ENCODE measurements around the gene RAMACL.

Gene RAMACL

GRCh38 chr6:166618866-166619761 lies 32.6 kb upstream of the RAMACL start:
- DNase-seq (ENCODE audit: low read depth, low spot score), result no peak

GRCh38 chr6:166618251-166618650 lies 31.8 kb upstream of the RAMACL start:
- no peak for DNase-seq (ENCODE audit: low read depth, low spot score)
- H3K4me3 ChIP-seq (ENCODE audit: low read length), result no peak overlapping the region

More at GRCh38 chr6:166618866-166619761, 32.6 kb upstream of the RAMACL start:
- no peak overlapping the region for H3K4me3 ChIP-seq (ENCODE audit: low read length)

- no peak for DNase-seq (ENCODE audit: low read depth, low spot score)
- H3K4me3 ChIP-seq (ENCODE audit: low read length), result no peak overlapping the region
Observed at GRCh38 chr6:166617359-166617758, 30.9 kb upstream of the RAMACL start.

- DNase-seq (ENCODE audit: low read depth, low spot score), result no peak
- H3K4me3 ChIP-seq (ENCODE audit: low read length), result no peak overlapping the region
Observed at GRCh38 chr6:166616261-166617238, 30.1 kb upstream of the RAMACL start.

- DNase-seq (ENCODE audit: low read depth, low spot score), result no peak
- no peak overlapping the region for H3K4me3 ChIP-seq (ENCODE audit: low read length)
Observed at GRCh38 chr6:166615059-166615770, 28.7 kb upstream of the RAMACL start.

- no peak for DNase-seq (ENCODE audit: low read depth, low spot score)
- no peak overlapping the region for H3K4me3 ChIP-seq (ENCODE audit: low read length)
Observed at GRCh38 chr6:166614589-166614988, 28.1 kb upstream of the RAMACL start.

DNA sequence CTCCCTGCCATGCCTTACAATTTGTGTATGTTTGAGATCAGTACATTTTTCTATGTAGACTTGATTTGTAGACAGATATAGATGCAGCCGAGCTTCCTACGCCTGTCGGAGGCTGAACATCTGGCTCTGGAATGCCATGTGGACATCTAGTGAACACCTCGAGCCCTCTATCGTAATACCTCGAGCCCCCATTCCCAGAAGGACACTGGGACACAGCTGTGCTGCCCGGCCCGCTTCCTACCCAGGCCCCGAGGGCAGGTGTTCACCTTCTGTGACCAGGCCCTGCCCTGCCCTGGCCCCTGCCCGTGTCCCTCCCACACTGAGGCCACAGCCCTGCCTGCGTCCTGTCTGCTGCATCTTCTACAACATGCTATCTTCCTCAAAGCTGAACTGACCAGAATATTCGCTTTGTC lies 27.7 kb upstream of the RAMACL start:
- no peak overlapping the region for H3K4me3 ChIP-seq (ENCODE audit: low read length)
- DNase-seq (ENCODE audit: low read depth, low spot score), result no peak

- no peak for DNase-seq (ENCODE audit: low read depth, low spot score)
- no peak overlapping the region for H3K4me3 ChIP-seq (ENCODE audit: low read length)
Observed at GRCh38 chr6:166613027-166613426, 26.5 kb upstream of the RAMACL start.

DNA sequence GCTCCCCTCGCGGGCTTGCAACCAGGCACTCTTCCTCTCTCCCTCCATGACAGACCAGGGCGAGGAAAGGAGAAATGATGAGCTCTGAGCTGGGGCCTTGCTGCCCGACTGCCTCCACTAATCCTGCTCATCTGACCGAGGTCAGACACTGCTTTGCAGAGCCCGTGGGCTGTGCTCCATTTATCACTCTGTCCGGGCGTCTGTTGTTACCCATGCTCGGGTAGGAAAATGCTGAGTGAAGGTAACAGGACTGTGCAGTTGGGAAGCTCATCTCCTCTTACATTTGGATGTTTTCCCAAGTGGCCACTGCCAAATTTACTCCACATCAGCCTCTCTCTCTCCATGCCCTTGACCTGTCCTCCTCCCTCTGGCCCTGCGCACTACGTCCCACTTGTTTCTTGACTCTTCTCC lies 26.0 kb upstream of the RAMACL start:
- no peak overlapping the region for H3K4me3 ChIP-seq (ENCODE audit: low read length)
- no peak for DNase-seq (ENCODE audit: low read depth, low spot score)

GRCh38 chr6:166611631-166612030 lies 25.2 kb upstream of the RAMACL start:
- H3K4me3 ChIP-seq (ENCODE audit: low read length), result no peak overlapping the region
- DNase-seq (ENCODE audit: low read depth, low spot score), result no peak

DNA sequence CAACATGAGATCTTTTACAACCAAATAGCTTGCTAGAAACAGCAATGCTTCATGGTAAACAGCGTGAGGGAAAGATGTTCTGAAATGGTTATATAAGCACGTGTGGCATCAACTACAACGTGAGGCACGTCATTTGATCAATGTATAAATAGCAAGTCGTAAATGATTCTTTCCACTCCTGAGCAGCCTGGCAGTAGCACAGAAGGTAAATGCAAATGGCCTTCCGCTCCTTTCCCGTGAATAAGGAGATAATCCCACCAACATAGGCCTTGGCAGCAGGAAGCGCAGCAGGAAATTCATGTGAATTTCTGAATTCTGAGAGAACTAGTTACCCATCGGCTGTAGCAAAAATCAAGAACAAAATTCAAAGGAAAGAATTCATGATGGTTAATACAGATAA lies 23.6 kb upstream of the RAMACL start:
- DNase-seq (ENCODE audit: low read depth, low spot score), result no peak
- H3K4me3 ChIP-seq (ENCODE audit: low read length), result no peak overlapping the region

GRCh38 chr6:166608774-166609173 lies 22.3 kb upstream of the RAMACL start:
- H3K4me3 ChIP-seq (ENCODE audit: low read length), result no peak overlapping the region
- DNase-seq (ENCODE audit: low read depth, low spot score), result no peak

- no peak for DNase-seq (ENCODE audit: low read depth, low spot score)
- H3K4me3 ChIP-seq (ENCODE audit: low read length), result no peak overlapping the region
Observed at GRCh38 chr6:166605752-166606151, 19.3 kb upstream of the RAMACL start.

GRCh38 chr6:166604911-166605310 lies 18.4 kb upstream of the RAMACL start:
- no peak overlapping the region for H3K4me3 ChIP-seq (ENCODE audit: low read length)
- no peak for DNase-seq (ENCODE audit: low read depth, low spot score)

GRCh38 chr6:166604328-166604727 lies 17.9 kb upstream of the RAMACL start:
- H3K4me3 ChIP-seq (ENCODE audit: low read length), result no peak overlapping the region
- no peak for DNase-seq (ENCODE audit: low read depth, low spot score)

DNA sequence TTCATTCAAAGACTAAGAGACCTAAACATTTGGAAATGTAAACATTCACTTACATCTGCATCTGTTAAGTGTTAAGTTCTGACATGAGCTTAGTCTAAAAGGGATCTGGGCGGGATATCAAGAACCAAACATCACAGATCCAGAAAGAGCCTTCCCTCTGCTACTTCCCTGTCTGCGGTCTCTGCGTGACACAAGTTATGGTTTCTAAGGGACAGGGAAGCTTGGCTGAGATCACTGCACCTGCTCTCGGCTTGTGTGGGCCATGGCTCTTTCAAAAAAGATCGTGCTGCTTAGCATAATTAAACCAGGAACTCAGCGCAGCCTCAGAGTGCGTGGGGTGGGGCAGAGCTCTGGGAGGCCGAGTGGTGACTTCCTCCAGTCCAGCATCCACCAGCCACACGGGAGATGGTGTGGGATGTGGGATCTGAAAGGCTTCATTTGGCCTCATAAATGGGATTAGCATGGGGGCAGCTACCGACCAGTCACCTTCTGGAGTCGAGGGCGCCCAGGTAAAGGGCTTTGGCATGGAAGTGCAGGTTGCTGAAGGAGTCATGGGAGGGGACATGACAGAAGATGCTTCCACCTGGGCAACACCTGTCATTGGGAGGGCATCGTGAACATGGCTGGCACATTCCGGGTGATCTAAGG lies 16.7 kb upstream of the RAMACL start:
- no peak for DNase-seq (ENCODE audit: low read depth, low spot score)
- no peak overlapping the region for H3K4me3 ChIP-seq (ENCODE audit: low read length)

DNA sequence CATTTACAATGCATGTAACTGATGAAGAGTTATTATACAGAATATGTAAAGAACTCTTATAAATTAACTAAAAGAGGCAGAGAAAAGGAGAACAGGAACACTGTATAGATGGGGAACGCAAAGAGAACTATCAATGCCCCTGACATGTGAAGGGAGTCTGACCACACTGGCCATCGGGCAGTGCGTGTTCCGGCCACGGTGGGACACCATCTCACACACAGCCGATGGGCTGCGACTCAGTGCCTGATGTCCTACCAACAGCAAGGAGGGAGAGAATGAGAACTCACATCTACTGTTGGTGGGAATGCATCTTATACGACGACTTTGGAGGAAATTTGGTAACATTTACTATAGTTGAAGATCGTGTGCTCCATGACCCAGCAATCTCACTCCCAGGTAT lies 15.5 kb upstream of the RAMACL start:
- no peak for DNase-seq (ENCODE audit: low read depth, low spot score)
- H3K4me3 ChIP-seq (ENCODE audit: low read length), result no peak overlapping the region

GRCh38 chr6:166600931-166601330 lies 14.5 kb upstream of the RAMACL start:
- no peak for DNase-seq (ENCODE audit: low read depth, low spot score)
- no peak overlapping the region for H3K4me3 ChIP-seq (ENCODE audit: low read length)

GRCh38 chr6:166599205-166599604 lies 12.7 kb upstream of the RAMACL start:
- no peak overlapping the region for H3K4me3 ChIP-seq (ENCODE audit: low read length)
- no peak for DNase-seq (ENCODE audit: low read depth, low spot score)

Data from Jurkat, Clone E6-1 (cell line).